ENCODE data around the gene EFNA5.

- TF ChIP-seq CTCF (IDR thresholded peaks at IDR 0.05): no peak
- TF ChIP-seq ZFX (IDR thresholded peaks at IDR 0.05; ENCODE audit: borderline replicate concordance): no peak
Observed at GRCh38 chr5:107472620-107473064, 198.1 kb downstream of the EFNA5 start.

Measured in 22Rv1 (cell line).